Measurements from ENCODE around the gene PTK6. TPM values are rescaled to one million over a fixed set of nuclear protein-coding genes. Genes with fewer than 3 reads are reported as not detected.

The PTK6 gene
- total RNA-seq, 2 experiments from 2014 or later = 0.19 to 0.22 TPM

GRCh38 chr20:63564036-63564810, 27.0 kb upstream of the PTK6 start:
- CTCF ChIA-PET = no interaction called here
- TF ChIP-seq CTCF (IDR thresholded peaks at IDR 0.05) = no peak
- no peaks in the 10 kb centered on the region for H3K27me3 Mint-ChIP-seq
- intact Hi-C loops (cut with DNase I, micrococcal nuclease) = no loop called here
- H3K27ac ChIP-seq (ENCODE audit: low read depth in 1 of 2, low read length in 2 of 2) = no peak overlapping the region
- no peak for ATAC-seq (ENCODE audit: poor library complexity)
- H3K36me3 Mint-ChIP-seq (ENCODE audit: low read depth) = peaks cover 5% of the 10 kb centered on the region
- peaks cover 0 to 3% of the 10 kb centered on the region in 2 experiments for H3K9me3 ChIP-seq (ENCODE audit: control insufficient read depth in 1 of 2, insufficient read depth in 1 of 2, low read length in 2 of 2)
- POLR2A ChIA-PET = interaction anchor here (1.1 to 1.4 kb wide), 2 partner anchors 12 to 43 kb away, joined by 3 read pairs; no protein-coding TSS in a partner anchor
- no peaks in the 10 kb centered on the region for H3K9me3 Mint-ChIP-seq
- no peak for DNase-seq
- peaks cover 25% of the 10 kb centered on the region for H3K4me1 ChIP-seq (ENCODE audit: insufficient read depth, low read length)
- H3K36me3 ChIP-seq (ENCODE audit: insufficient read depth, low read length) = peaks cover 48% of the 10 kb centered on the region
- no peak overlapping the region for H3K4me3 Mint-ChIP-seq
- H3K4me1 Mint-ChIP-seq (ENCODE audit: low read depth) = peaks cover 15% of the 10 kb centered on the region
- H3K4me3 ChIP-seq (ENCODE audit: low read length) = no peak overlapping the region
- no peaks in the 10 kb centered on the region for H3K27me3 ChIP-seq (ENCODE audit: control insufficient read depth in 1 of 2, insufficient read depth in 2 of 2, low read length in 2 of 2)
- no peak overlapping the region for H3K27ac Mint-ChIP-seq

- DNase-seq (no peak), ATAC-seq (ENCODE audit: poor library complexity) (no peak)
- Mint-ChIP-seq H3K9me3 (no peaks in the 10 kb centered on the region), H3K27me3 (no peaks in the 10 kb centered on the region), H3K4me1 (ENCODE audit: low read depth) (peaks cover 10% of the 10 kb centered on the region), H3K36me3 (ENCODE audit: low read depth) (peaks cover 11% of the 10 kb centered on the region), H3K27ac (no peak overlapping the region), H3K4me3 (no peak overlapping the region)
- H3K36me3 ChIP-seq (ENCODE audit: insufficient read depth, low read length) = peaks cover 48% of the 10 kb centered on the region
- H3K4me1 ChIP-seq (ENCODE audit: insufficient read depth, low read length) = peaks cover 17% of the 10 kb centered on the region
- ChIA-PET POLR2A (interaction anchor here (1.1 kb wide), 1 partner anchor 42 kb away, joined by 3 read pairs; no protein-coding TSS in a partner anchor), CTCF (no interaction called here)
- H3K9me3 ChIP-seq (ENCODE audit: control insufficient read depth in 1 of 2, insufficient read depth in 1 of 2, low read length in 2 of 2) = peaks cover 0 to 3% of the 10 kb centered on the region in 2 experiments
- TF ChIP-seq CTCF (IDR thresholded peaks at IDR 0.05) = no peak
- H3K4me3 ChIP-seq (ENCODE audit: low read length) = no peak overlapping the region
- intact Hi-C loops (cut with DNase I, micrococcal nuclease) = no loop called here
- no peak overlapping the region for H3K27ac ChIP-seq (ENCODE audit: low read depth in 1 of 2, low read length in 2 of 2)
- H3K27me3 ChIP-seq (ENCODE audit: control insufficient read depth in 1 of 2, insufficient read depth in 2 of 2, low read length in 2 of 2) = no peaks in the 10 kb centered on the region
Measured at GRCh38 chr20:63563225-63563935, 26.2 kb upstream of the PTK6 start.

DNA sequence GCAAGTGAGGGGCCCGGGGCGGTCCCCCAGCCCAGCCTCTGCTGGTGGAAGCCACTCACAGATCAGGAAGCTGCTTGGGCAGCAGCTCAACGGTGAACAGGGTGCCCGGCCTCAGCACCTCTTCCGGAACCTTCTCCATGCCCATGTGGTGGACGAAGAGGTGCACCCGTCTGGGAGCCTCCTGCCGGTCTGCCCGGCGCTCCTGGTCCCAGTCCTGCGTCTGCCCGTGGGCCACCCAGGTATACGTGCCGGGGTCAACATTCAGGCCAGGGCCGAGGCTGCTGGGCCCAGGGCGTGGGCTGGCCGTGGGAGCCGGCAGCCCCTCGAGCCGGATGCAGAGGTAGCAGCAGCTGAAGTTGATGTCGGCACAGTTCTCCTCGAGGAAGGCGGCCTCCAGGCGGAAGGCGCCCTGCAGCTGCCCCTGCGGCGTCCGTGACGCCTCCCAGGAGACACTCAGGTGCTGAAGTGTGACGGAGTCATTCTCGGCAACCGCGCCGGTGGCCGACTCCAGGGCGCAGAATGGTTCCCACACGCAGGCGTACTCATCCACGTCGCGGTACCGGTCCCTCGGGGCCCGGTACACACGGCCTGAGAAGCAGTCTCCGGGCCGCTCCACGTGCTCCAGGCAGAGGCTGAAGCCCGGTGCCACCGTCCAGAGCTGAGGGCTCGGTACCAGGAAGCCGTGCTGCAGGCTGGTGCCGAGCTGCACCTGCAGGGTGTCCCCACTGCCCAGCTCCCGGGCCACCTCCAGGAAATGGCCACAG, 25.5 kb upstream of the PTK6 start:
- Histone ChIP-seq H3K27ac (ENCODE audit: low read depth in 1 of 2, low read length in 2 of 2) (no peak overlapping the region), H3K9me3 (ENCODE audit: control insufficient read depth in 1 of 2, insufficient read depth in 1 of 2, low read length in 2 of 2) (peaks cover 0 to 3% of the 10 kb centered on the region in 2 experiments), H3K27me3 (ENCODE audit: control insufficient read depth in 1 of 2, insufficient read depth in 2 of 2, low read length in 2 of 2) (no peaks in the 10 kb centered on the region), H3K36me3 (ENCODE audit: insufficient read depth, low read length) (peaks cover 48% of the 10 kb centered on the region), H3K4me1 (ENCODE audit: insufficient read depth, low read length) (peaks cover 10% of the 10 kb centered on the region), H3K4me3 (ENCODE audit: low read length) (no peak overlapping the region)
- H3K9me3 Mint-ChIP-seq = no peaks in the 10 kb centered on the region
- no peak for TF ChIP-seq CTCF (IDR thresholded peaks at IDR 0.05)
- H3K4me3 Mint-ChIP-seq = no peak overlapping the region
- no peak for ATAC-seq (ENCODE audit: poor library complexity)
- intact Hi-C loops (cut with DNase I, micrococcal nuclease) = no loop called here
- peaks cover 11% of the 10 kb centered on the region for H3K36me3 Mint-ChIP-seq (ENCODE audit: low read depth)
- CTCF ChIA-PET = no interaction called here
- no peak for DNase-seq
- H3K27me3 Mint-ChIP-seq = no peaks in the 10 kb centered on the region
- H3K4me1 Mint-ChIP-seq (ENCODE audit: low read depth) = peaks cover 4% of the 10 kb centered on the region
- POLR2A ChIA-PET = interaction anchor here (1.1 kb wide), 1 partner anchor 79 kb away, joined by 3 read pairs; no protein-coding TSS in a partner anchor
- H3K27ac Mint-ChIP-seq = no peak overlapping the region

Measured in CD4-positive, alpha-beta T cell (primary cell).